DMS79 (cell line): ENCODE data around the gene BAG5.
A peak's percentile ranks its signal among the peaks of the same experiment; 100 is the strongest.

ENCODE experiments used
- DNase-seq: peaks from one replicate; lab custom pipeline; 2025; lab: John Stamatoyannopoulos, UW

Gene BAG5

DNA sequence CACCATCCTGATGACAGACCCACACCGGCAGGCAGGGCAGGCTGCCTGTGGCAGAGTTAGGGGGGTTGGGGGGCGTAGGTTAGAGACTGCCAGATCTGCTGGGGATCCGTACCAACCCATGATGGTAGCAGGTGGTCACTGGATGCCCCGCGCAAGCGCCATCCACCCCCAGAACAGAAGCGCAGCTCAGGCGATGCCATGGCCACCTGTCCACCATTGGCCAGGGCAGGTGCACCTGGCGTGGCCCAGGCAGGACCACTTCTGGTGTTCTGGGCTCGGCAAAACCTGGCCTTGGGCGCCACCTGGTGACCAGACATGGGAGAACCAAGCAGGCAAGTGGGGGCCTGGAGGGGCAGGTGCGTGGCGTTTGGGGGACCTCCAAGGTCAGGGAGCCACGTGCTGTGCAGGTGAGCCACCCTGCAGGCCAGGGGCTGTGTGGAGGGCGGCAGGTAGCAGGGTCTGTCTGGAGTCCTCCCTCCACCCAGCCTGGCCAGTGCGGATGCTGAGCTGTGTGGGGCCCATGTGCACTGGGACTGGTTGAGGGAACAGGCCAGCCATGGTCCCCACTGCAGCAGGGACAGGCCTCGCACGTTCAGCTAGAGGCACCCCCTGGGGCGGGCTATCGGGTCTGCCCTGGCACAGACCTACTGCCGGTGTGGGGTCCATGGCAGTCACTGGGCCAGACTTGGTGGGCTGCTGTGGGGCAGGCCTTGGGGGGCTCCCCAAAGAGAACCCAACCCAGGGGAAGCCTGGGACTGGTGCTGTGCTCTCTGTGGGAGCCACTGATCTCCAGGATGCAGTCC lies 15.6 kb downstream of the BAG5 start:
- DNase-seq = peak; percentile 75

DNA sequence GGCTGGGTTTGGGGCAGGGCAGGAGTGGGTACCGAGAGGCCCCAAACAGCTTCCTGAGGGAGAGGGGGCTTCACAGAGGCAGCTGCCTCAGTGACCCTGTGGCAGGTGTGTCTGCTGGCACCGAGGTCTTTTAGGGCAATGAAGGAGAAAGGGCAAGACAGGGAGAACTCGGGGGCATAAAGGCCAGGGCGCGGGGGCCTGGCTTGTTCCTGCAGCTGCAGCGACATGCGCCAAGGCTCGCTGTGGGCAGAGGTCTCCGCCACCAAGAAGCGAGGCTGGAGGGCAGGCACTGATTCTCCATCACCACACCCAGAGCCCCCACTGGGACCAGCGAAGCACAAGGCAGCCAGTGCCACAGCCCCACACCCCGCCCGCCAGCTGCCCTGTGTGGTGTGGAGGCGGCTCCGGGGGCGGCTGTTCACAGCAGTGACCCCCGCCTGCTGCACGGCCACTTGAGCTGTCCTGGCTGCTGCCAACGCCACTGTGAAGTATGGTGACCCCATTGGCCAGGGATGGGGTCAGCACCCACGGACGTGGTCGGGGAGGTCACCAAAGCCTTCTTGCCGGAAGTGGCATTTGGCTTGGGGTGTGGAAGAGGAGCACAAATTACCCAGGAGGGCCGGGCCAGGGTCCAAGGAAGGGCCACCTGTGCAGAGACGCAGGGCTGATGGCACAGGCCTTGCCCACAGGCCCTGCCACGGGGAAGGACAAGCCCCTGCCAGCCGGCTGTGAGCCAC lies 16.4 kb downstream of the BAG5 start:
- DNase-seq = no peak

GRCh38 chr14:103545219-103545914 lies 17.1 kb downstream of the BAG5 start:
- DNase-seq = no peak

DNA sequence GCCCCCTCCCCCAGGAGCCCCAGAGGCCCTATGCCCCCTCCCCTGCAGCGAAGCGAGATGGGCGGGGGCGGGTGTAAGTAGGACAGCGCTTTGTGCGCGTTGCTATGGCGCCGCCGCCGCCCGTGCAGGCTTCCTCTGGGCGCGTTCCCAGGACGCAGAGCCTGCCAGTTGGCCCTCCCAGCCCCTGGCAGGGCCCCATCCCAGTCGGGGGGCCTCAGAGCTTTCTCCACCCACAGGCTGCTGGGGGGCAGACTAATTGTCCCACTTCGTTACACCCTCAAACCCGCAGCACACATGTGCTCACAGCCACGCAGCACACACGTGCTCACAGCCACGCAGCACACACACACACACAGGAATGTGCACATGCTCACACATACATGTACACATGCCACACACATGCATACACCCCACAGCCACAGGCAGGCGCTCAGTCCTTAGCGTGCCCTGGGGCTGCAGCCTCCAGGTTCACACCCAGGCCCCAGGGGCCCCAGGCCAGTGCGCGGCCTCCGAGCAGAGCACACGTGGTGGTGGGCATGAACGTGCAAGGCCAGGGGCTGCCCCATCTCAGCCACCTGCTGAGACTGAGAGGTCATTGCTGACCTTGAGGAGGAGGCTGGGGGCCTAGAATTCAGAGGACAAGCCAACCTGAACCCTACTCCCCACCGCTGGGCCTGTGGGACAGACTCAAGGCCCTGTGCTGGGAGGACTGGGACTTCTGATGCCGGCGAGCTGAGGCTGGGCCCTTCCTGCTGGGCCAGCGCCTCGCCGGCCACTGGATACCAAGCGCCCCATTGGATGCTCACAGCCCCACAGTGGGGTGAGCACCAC lies 17.9 kb downstream of the BAG5 start:
- DNase-seq = no peak

- DNase-seq = no peak
Measured at GRCh38 chr14:103543721-103544387, 18.6 kb downstream of the BAG5 start.

GRCh38 chr14:103543140-103543539 lies 19.3 kb downstream of the BAG5 start:
- DNase-seq = no peak

DNA sequence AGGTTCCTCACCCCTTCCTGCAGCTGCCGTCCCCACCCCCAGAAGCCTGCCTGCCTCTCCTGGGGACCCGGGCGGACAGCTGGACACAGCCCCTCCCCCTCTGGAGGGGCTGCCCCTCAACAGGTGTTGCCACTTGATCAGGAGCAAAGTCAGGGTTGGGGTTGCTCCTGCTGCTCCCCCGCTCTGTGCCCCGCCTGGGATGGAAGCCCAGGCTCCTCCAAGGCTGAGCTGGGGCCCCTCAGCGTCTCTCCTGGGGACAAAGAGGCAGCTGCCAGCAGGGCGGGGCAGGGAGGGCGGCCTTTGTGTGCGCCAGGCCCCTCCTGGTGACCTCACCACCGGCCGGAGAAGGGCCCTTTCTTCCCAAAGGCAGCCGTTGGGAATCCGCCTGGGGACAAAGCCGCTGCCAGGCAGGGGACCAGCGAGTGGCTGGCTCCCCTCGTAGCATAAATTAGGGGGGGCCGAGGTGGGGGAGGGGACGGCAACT lies 19.8 kb downstream of the BAG5 start:
- DNase-seq = peak; percentile 95

- peak; percentile 83 for DNase-seq
Measured at GRCh38 chr14:103541709-103542604, 20.5 kb downstream of the BAG5 start.

- DNase-seq = no peak
Measured at GRCh38 chr14:103540821-103541708, 21.4 kb downstream of the BAG5 start.

GRCh38 chr14:103539056-103539825 lies 23.2 kb downstream of the BAG5 start:
- DNase-seq = no peak

DNA sequence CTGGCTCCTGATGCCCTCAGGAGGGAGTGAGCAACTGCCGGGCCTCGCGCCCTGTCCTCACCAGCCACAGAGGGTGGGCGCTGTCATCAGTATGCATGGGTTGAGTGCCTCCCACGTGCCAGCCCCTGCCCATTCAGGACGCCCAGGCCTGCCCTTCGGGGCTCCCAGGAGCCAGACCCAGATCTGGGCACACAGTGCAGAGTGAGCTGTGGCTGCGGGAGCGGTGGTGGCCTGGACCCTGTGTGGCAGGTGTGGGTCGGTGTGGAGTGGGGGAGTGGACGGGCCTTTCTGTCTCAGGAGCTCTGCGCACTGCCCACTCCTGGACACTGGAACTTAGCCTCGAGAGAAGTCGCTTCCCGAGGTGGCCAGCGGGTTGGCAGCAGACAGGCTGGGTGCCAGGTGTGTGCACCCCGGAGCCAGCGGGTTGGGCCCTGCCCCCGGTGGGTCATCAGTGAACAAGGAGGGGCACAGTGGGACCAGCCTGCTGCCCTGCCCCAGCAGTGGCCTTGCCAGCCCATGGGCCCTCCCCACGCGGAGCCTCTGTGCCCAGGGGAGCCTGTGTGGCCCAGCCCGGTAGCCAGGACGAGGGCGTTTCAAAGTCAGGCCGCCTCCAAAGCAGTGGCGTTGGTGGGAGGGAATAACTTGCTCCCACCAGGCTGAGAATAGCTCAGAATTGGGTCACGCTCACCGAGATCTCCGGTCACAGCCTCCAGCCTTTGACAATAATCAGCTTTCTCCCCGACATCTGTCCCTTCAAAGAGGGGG lies 24.0 kb downstream of the BAG5 start:
- DNase-seq = no peak

DNA sequence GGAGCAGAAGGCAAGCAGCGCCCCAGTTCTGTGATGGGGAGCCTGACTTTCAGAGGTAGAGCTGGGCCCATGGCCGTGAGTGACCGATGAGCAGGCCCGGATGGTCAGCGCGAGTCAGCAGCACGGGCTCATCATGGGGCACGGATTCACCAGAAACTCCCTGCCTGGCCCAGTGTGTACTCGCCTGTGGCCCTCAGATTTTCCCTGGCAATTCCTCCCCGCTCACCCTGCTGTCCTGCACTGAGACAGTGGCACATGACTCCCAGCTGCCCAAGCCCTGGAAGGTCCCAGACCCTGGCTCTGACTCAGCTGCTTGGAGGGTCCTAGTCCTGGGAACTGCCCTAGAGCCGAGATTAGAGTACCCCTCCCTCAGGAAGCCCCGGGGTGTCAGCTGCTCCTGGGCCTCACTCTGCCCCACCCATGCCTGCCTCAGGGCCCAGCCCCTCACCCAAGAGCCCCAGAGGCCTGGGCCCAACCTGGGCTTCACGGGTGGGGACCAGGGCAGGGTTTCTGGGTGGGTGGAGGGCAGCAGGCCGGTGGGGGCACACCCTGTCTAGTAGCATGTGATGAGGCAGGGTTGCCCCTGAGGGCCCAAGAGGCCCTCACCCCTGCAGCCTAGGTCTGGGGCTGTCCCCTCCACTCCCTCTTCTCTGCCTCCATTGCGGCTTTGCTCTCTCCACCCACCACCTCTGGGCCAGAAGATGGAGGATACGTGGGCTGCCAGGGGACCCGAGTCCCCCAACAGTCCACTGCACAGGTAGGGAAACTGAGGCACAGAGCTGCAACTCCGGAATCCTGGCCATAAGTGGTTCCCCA lies 25.1 kb downstream of the BAG5 start:
- DNase-seq = no peak

DNA sequence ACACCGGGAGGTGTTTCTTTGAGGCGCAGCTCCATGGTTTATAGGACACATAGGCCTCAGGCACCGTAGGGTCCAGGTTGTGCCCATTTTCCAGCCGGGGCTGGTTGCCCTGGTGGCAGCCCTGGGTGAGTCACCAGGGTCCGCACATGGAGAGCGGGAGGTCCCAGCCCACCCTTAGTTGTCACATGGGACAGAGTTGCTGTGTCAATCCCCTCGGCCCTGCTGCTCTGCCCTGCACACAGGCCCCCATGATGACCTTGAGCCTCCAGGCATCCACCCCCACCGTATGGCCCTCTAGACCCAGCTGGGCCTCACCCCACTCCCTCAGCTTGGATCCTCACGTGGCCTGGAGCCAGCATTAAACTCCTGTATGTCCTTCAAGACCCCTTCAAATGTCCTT lies 25.8 kb downstream of the BAG5 start:
- DNase-seq = no peak

GRCh38 chr14:103535891-103536565 lies 26.4 kb downstream of the BAG5 start:
- DNase-seq = no peak

- DNase-seq = no peak
Measured at GRCh38 chr14:103535081-103535890, 27.2 kb downstream of the BAG5 start.
